Urothelium cell line (cell line): Measurements from ENCODE around the gene DUSP28.

ENCODE experiments used
- DNase-seq: peaks from one replicate; pipeline ENCODE4 v3.0.0; 2011; ENCODE audit warnings: low spot score, mixed read lengths
- FAIRE-seq: peaks from 2 replicates; lab custom pipeline; 2011; peaks lifted over from hg19 to GRCh38; lab: Jason Lieb, UNC

The DUSP28 gene

GRCh38 chr2:240571314-240571973 lies 11.3 kb downstream of the DUSP28 start:
- DNase-seq (no peak), FAIRE-seq (peak; percentile 66)

DNA sequence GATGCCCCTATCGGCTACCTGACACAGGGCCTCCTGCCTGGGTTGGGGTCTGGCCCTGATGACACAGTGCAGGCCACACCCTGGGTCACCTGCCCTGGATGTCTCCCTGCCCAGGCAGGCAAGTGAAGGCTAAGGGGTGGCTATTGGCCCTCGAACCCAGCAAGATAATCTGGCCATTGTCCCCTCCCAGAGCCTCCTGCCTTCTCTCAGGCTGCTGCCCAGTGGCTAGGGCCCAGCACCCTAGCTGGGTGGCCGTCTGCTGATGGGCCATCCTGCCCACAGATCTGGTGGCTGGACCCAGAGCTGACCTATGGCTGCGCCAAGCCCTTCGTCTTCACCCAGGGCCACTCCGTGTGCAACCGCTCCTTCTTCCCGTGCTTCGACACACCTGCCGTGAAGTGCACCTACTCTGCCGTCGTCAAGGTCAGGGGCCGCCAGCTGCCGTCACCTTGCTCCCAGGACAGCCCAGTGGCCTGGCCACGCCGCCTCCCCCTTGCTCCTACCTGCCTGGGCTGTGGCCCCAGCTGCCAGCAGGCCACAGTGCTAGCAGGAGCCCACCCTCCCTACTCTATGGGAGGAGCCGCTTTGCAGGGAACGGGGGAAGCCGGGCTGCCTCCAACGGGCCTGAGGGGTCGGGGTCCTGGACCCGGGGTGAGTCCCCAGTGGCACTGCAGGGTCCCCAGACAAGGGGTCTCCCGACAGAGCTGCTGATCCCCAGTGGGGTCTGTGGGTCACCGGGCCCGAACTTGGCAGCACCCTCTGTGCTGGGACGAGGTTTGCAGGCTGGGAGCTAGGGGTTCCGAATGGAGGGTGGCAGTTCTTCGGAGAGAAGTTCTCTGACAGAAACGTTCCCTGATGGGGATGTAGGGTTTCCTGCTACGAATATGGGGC lies 12.2 kb downstream of the DUSP28 start:
- FAIRE-seq (no peak), DNase-seq (no peak)

- FAIRE-seq (no peak), DNase-seq (no peak)
Measured at GRCh38 chr2:240573071-240573515, 12.9 kb downstream of the DUSP28 start.

DNA sequence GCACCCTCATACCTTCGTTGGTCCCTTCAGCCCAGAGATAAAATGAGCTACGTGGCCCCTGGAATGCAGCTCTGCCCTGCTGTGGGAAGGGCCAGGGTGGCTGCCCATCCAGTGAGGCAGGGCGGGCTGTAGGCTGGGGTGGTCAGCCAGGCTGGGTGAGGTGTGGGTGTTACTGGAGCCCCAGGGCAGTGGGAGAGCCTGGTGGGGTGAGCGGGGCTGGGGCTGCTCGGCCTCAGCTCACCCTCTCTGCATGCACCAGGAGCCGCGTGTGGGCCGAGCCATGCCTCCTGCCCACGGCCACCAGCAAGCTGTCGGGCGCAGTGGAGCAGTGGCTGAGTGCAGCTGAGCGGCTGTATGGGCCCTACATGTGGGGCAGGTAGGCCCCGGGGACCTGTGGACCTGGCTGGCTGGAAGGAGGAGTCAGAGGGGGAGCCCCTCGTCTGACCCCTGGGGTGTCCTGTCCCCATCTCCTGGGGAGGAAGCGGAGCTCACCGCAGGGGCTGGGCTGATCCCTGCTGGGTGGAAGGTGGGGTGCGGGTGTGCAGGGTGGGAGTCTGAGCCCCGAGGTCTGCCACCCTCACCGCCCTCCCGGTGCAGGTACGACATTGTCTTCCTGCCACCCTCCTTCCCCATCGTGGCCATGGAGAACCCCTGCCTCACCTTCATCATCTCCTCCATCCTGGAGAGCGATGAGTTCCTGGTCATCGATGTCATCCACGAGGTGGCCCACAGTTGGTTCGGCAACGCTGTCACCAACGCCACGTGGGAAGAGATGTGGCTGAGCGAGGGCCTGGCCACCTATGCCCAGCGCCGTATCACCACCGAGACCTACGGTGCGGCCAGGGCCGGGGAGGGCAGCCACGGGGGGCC lies 13.6 kb downstream of the DUSP28 start:
- no peak for FAIRE-seq
- no peak for DNase-seq

DNA sequence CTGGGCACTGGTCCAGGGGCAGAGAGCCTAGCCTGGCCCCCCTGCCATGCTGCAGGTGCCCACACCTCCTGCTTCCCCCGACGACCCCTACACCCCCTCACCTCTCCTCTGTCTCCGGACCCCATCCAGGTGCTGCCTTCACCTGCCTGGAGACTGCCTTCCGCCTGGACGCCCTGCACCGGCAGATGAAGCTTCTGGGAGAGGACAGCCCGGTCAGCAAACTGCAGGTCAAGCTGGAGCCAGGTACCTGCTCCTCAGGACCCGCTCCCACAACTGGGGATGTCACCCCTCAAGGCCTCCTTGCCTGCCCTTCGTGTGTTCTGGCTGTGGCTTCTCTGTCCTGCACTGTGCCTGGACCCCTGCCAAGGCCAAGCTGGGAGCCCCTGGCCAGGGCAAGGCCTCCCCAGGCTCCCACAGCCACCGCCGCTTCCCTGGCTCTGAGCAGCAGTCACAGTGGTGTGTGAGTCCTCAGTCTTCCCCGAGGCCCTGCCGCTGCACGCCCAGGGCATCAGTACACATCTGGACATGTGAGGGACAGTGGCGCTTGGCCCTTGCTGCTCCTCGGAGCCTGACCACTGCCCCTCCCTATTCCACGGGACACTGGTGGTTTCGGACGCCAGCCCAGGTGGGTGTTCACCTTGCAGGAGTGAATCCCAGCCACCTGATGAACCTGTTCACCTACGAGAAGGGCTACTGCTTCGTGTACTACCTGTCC lies 14.4 kb downstream of the DUSP28 start:
- DNase-seq: no peak
- no peak for FAIRE-seq

- DNase-seq: no peak
- no peak for FAIRE-seq
Measured at GRCh38 chr2:240575101-240575965, 15.2 kb downstream of the DUSP28 start.

- no peak for FAIRE-seq
- DNase-seq: no peak
Measured at GRCh38 chr2:240576036-240576435, 15.9 kb downstream of the DUSP28 start.

DNA sequence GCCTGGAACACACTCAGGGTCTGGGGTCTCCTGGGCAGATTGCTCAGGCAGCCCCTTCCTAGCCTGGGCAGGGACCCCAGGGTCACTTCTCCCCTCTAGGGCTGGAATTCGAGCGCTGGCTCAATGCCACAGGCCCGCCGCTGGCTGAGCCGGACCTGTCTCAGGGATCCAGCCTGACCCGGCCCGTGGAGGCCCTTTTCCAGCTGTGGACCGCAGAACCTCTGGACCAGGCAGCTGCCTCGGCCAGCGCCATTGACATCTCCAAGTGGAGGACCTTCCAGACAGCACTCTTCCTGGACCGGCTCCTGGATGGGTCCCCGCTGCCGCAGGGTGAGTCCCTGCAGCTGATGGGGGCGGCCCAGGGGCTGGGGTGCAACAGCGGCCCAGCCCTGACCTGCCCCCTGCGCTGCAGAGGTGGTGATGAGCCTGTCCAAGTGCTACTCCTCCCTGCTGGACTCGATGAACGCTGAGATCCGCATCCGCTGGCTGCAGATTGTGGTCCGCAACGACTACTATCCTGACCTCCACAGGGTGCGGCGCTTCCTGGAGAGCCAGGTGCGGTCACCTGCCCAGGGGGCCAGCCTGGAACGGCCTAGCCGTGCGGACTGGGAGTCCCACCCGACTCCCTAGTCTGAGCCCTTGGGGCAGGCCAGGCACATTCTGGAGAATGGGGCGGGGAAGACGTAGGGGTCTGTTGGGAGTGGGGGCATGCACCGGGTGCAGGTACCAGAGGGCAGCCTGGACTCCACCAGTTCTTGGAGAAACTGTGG lies 16.5 kb downstream of the DUSP28 start:
- FAIRE-seq (no peak), DNase-seq (no peak)

- DNase-seq (no peak), FAIRE-seq (no peak)
Measured at GRCh38 chr2:240577281-240578109, 17.3 kb downstream of the DUSP28 start.

DNA sequence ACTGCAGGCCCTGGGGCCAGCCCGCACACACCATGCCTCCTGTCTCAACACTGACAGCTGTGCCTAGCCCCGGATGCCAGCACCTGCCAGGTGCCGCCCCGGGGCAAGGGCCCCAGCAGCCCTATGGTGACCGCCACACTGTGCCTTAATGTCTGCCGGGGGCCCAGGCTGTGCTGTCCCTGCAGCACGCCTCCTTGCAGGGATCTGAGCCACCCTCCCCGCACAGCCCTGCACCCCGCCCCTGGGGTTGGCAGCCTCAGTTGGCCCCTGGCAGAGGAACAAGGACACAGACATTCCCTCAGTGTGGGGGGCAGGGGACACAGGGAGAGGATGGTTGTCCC lies 17.9 kb downstream of the DUSP28 start:
- FAIRE-seq (no peak), DNase-seq (no peak)

- FAIRE-seq: no peak
- no peak for DNase-seq
Measured at GRCh38 chr2:240578488-240578887, 18.3 kb downstream of the DUSP28 start.

GRCh38 chr2:240579071-240579762 lies 19.1 kb downstream of the DUSP28 start:
- DNase-seq (no peak), FAIRE-seq (no peak)

DNA sequence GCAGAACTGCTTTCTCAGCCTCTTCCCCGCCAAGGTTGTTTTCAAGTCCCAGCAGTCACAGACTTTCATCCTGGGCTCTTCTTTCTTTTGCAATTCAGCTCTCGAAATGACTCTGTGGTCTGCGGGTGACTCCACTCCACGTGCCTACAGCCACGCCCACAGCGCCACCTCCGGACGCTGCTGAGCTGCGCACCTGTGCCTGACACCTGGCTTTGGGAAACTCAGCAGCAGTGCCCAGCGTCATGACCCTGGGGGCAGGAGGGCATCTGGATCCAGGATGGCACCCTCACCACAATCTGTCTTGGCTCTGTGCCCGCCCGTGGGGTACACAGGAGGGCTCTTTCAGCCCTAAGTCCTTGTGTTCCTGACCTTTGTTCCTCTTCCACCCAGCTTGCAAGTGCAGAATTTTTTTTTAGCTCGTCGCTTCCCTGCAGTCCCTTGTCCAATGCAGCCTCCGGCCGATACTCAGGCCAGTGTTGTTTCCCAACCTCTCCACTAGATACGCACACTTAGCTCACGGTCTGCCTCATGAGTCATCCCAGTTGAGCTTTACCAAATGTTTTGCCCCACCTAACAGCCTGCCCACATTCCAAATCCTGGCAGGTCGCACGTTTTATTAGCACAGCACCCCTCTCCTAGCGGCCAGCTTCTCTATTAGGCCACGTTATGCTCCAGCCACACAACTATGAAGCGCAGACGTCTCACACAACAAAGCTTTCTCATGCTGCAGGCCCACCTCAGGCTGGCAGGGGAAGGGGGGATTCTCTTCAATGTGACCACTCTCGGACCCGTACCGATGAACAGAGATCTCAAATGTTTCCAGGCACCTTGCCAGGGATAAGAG lies 19.8 kb downstream of the DUSP28 start:
- peak; percentile 83 for DNase-seq

GRCh38 chr2:240581811-240582210 lies 21.7 kb downstream of the DUSP28 start:
- FAIRE-seq: no peak
- no peak for DNase-seq

More for the DNA sequence above, 19.8 kb downstream of the DUSP28 start:
- FAIRE-seq: peak; percentile 92

DNA sequence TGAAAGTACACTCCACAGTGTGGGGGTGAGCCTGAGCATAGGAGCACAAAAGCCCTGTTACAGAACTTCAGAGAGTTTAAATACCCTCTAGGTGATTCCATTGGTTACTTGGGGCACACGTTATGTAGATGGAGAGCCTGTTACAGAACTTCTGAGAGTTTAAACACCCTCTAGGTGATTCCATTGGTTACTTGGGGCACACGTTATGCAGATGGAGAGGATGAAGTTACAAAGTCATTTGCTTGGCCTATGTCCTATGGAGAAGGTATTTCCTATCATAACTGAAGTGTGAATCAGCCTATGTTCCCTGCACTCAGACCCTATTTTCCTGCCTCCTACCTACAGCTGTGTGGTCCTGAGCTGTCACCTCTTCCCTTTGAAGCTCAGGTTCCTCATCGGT lies 22.6 kb downstream of the DUSP28 start:
- FAIRE-seq: no peak

DNA sequence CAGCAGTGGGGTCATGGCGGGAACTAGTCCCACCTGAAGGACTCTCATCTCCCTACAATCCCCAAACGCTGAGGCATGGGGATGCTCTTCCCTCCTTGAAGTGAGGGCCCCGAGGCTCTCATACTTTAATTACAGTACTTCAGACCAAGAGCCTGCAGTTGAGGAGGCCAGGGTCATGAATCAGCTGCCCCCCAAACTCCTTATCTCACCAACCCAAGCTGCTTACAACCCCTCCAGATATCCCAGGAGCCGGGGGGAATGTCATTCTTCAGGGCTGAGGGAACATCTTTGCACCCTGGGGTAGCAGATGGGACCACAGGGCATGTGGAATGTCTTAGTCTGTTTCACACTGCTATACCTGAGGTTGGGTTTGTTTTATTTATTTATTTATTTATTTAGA lies 23.6 kb downstream of the DUSP28 start:
- FAIRE-seq (no peak), DNase-seq (no peak)

More for the DNA sequence above, 22.6 kb downstream of the DUSP28 start:
- DNase-seq: no peak
